Activated CD8-positive, alpha-beta T cell treated with anti-CD3 and anti-CD28 coated beads, Interleukin-2, amount 10 ng/mL, durations not matched to agents 7 days and 5 days (primary cell): ENCODE results near the gene DMRT1. TPM values are rescaled to one million over a fixed set of nuclear protein-coding genes. Genes with fewer than 3 reads are reported as not detected.
A peak's percentile ranks its signal among the peaks of the same experiment; 100 is the strongest.
"Not testable (repeated sequence)": the region's sequence is repeated elsewhere in the genome, so short reads cannot be mapped to it uniquely, and the experiment has no call there.

Experiments used
- ATAC-seq: fragments of 150-1000 bp; cut with Tn5 transposase; one replicate; pipeline ENCODE4 v1.10.0; 2021; ENCODE audit warnings: moderate library complexity
- CTCF ChIA-PET: fragments of 350-600 bp; sonication (Branson Sonifier 250); formaldehyde crosslinking; loops from one replicate; lab custom pipeline; 2021; ENCODE audit warnings: antibody characterized with exemption; lab: Charles Lee
- POLR2A ChIA-PET: fragments of 350-600 bp; sonication (Branson Sonifier 250); formaldehyde crosslinking; loops from one replicate; lab custom pipeline; 2021; ENCODE audit warnings: antibody characterized with exemption; lab: Charles Lee
- DNase-seq: peaks from one replicate; pipeline ENCODE4 v3.0.0-alpha.2; 2020
- H3K27ac Mint-ChIP-seq: one replicate; pipeline ENCODE4 v1.8.0; 2021; ENCODE audit warnings: mild to moderate bottlenecking, mixed read lengths
- H3K27me3 Mint-ChIP-seq: one replicate; pipeline ENCODE4 v1.8.0; 2021; ENCODE audit warnings: low read depth, mixed read lengths
- H3K36me3 Mint-ChIP-seq: one replicate; pipeline ENCODE4 v1.8.0; 2021; ENCODE audit warnings: low read depth, mixed read lengths
- H3K4me1 Mint-ChIP-seq: one replicate; pipeline ENCODE4 v1.8.0; 2021; ENCODE audit warnings: low read depth, mixed read lengths
- H3K4me3 Mint-ChIP-seq: one replicate; pipeline ENCODE4 v1.8.0; 2021; ENCODE audit warnings: mild to moderate bottlenecking, mixed read lengths
- H3K9me3 Mint-ChIP-seq: one replicate; pipeline ENCODE4 v1.8.0; 2022; ENCODE audit warnings: mixed read lengths; ENCODE audit not compliant: insufficient read depth
- total RNA-seq, 2 experiments: library from RNA; stranded (reverse); gene quantifications; one replicate each; pipeline ENCODE4 v1.2.3, GENCODE V29; 2021

DMRT1 gene
- total RNA-seq, 2 experiments from 2014 or later, result not detected

DNA sequence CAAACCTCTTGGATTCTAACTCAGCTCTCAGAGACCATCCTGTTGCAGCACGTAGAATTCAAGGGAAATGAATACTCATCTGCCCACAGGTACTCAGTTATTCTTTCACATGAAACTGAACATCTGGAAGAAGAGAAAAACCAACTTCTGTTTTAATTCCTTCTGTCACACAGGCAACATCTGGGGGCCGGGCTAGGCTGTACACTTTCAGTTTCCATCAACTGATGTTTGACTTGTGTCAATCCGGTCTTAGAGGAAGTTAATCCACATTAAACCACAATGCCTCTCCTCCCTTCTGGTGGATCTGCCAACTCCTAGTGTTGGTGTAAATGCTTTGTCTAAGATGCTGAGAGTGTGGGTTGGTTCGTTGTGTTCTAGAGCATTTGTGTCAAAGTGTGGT, 152.5 kb downstream of the DMRT1 start:
- POLR2A ChIA-PET, result no interaction called here
- peak; percentile 34 for DNase-seq
- Mint-ChIP-seq H3K9me3 (no peaks in the 10 kb centered on the region), H3K27me3 (peaks cover 24% of the 10 kb centered on the region), H3K36me3 (no peaks in the 10 kb centered on the region), H3K4me1 (peaks cover 8% of the 10 kb centered on the region), H3K4me3 (no peak overlapping the region), H3K27ac (no peak overlapping the region)
- ATAC-seq, result no peak
- CTCF ChIA-PET, result interaction anchor here (1.1 to 1.7 kb wide), 3 partner anchors 8 to 15 kb away, joined by 3 to 7 read pairs (median 6); no protein-coding TSS in a partner anchor

DNA sequence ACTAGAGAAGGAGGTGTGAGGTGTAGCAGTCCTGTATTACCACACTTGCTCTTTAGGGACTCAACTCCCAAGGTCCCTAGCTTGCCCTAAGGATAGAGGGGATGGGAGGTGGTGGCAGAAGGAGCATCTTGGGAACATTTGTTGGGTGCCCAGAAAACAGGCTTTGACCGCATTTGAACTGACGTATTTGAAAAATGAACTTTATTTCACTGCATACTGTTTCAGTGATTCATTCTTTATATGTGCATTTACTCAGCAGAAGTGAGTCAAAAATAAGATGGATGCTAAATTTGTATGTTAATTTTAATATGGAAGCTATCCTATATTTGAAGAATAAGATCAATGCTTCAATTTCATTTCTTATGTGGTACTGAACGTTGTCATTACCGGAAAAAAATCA, 153.7 kb downstream of the DMRT1 start:
- H3K9me3 Mint-ChIP-seq, result no peaks in the 10 kb centered on the region
- no peaks in the 10 kb centered on the region for H3K36me3 Mint-ChIP-seq
- DNase-seq (no peak), ATAC-seq (no peak)
- CTCF ChIA-PET, result interaction anchor here (1.1 to 1.9 kb wide), 4 partner anchors 9 to 69 kb away, joined by 3 to 6 read pairs (median 5); no protein-coding TSS in a partner anchor
- POLR2A ChIA-PET, result no interaction called here
- H3K4me3 Mint-ChIP-seq, result no peak overlapping the region
- H3K4me1 Mint-ChIP-seq, result peaks cover 8% of the 10 kb centered on the region
- H3K27ac Mint-ChIP-seq, result no peak overlapping the region
- H3K27me3 Mint-ChIP-seq, result peaks cover 17% of the 10 kb centered on the region

DNA sequence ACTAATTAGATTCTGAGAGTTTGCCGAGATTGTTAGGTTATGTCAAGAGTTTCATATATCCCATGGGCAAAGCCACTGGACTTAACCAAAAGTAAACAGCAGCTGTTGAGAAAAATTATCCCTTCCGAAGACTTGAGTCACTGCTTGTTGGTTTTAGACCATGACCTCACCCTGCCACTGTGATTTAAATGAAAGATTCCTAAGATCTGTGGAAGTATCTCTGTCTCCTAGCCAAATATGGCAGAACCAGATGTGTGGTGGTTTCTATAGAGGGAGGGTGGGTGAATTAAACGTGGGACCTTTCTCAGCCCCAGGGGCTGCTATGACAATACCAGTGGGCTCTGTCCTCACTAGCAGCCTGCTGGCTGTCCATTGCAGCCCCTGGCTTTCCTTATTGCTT, 154.3 kb downstream of the DMRT1 start:
- H3K9me3 Mint-ChIP-seq, result no peaks in the 10 kb centered on the region
- ChIA-PET CTCF (interaction anchor here (1.4 to 2.3 kb wide), 5 partner anchors 9 to 240 kb away, joined by 4 to 12 read pairs (median 6); no protein-coding TSS in a partner anchor), POLR2A (no interaction called here)
- no peak overlapping the region for H3K4me3 Mint-ChIP-seq
- H3K4me1 Mint-ChIP-seq, result peaks cover 8% of the 10 kb centered on the region
- H3K27ac Mint-ChIP-seq, result no peak overlapping the region
- no peak for DNase-seq
- no peak for ATAC-seq
- no peaks in the 10 kb centered on the region for H3K36me3 Mint-ChIP-seq
- peaks cover 15% of the 10 kb centered on the region for H3K27me3 Mint-ChIP-seq

DNA sequence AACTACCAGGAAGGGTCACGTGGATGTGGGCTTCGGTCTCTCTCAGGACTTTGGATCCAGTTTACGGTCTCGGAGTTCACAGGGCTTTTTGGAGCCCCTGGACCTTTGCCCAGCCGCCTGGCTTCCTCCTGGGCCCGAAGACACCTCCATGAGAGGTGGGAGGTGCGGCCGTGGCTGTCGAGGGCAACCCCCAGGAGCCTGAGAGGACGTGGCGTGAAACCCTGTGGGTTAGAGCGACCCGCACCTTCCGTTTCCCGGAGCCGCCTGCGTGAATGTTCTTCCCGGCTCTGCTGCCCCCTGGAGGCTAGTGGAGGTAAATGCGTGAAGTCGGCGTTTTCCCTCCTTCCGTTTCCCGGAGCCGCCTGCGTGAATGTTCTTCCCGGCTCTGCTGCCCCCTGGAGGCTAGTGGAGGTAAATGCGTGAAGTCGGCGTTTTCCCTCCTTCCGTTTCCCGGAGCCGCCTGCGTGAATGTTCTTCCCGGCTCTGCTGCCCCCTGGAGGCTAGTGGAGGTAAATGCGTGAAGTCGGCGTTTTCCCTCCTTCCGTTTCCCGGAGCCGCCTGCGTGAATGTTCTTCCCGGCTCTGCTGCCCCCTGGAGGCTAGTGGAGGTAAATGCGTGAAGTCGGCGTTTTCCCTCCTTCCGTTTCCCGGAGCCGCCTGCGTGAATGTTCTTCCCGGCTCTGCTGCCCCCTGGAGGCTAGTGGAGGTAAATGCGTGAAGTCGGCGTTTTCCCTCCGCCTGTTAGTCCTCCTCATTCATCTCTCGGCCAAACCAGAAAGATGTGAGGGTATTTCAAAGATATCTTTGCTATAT, 157.0 kb downstream of the DMRT1 start:
- H3K36me3 Mint-ChIP-seq, POLR2A ChIA-PET, H3K4me3 Mint-ChIP-seq, H3K27me3 Mint-ChIP-seq, H3K27ac Mint-ChIP-seq, DNase-seq, H3K9me3 Mint-ChIP-seq, H3K4me1 Mint-ChIP-seq, ATAC-seq: not testable (repeated sequence)
- CTCF ChIA-PET, result interaction anchor here (1.0 to 3.0 kb wide), 5 partner anchors 9 to 112 kb away, joined by 3 to 13 read pairs (median 8); no protein-coding TSS in a partner anchor

DNA sequence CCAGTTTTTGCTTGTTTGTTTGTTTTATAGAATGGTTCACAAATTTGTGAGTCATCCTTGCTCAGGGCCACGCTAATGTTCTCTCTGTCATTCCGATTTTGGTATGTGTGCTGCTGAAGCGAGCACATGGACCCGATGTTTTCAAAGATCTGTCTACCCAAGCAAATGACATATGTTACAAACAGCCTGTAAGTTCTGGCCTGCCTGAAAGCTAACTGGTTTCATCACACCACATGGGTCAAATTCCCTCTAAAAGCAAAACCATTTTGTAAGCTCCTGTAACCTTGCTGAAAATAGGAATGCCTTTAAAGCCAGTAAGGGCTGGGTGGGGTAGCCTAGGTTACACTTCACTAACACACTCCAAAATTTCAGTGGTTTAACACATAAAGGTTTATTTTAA, 160.3 kb downstream of the DMRT1 start:
- H3K4me1 Mint-ChIP-seq, result peaks cover 8% of the 10 kb centered on the region
- POLR2A ChIA-PET, result no interaction called here
- no peaks in the 10 kb centered on the region for H3K27me3 Mint-ChIP-seq
- no peak overlapping the region for H3K4me3 Mint-ChIP-seq
- CTCF ChIA-PET, result interaction anchor here (1.0 to 1.1 kb wide), 2 partner anchors 24 to 102 kb away, joined by 3 read pairs; no protein-coding TSS in a partner anchor
- no peaks in the 10 kb centered on the region for H3K9me3 Mint-ChIP-seq
- ATAC-seq (no peak), DNase-seq (no peak)
- H3K36me3 Mint-ChIP-seq, result no peaks in the 10 kb centered on the region
- no peak overlapping the region for H3K27ac Mint-ChIP-seq

DNA sequence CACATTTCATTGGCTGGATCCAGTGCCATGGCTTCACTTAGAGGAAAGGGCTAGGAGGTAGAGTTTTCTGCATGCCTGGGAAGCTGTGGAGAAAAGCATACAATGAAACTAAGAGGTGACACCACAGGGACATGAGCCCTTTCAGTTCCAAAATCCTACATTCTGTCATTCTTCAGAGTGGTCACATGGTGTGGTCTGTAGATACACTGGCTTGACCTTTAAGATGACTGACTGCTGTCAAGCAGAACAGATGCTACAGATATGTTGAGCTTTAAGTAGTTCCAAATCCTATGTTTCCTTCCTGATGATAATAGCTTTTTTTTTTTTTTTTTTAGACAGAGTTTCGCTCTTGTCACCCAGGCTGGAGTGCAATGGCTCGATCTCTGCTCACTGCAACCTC, 161.2 kb downstream of the DMRT1 start:
- H3K9me3 Mint-ChIP-seq, result no peaks in the 10 kb centered on the region
- no peak for ATAC-seq
- ChIA-PET CTCF (interaction anchor here (1.1 to 3.5 kb wide), 2 partner anchors 102 to 108 kb away, joined by 3 to 44 read pairs; no protein-coding TSS in a partner anchor), POLR2A (no interaction called here)
- H3K27ac Mint-ChIP-seq, result no peak overlapping the region
- H3K27me3 Mint-ChIP-seq, result no peaks in the 10 kb centered on the region
- no peak overlapping the region for H3K4me3 Mint-ChIP-seq
- H3K36me3 Mint-ChIP-seq, result no peaks in the 10 kb centered on the region
- H3K4me1 Mint-ChIP-seq, result peaks cover 8% of the 10 kb centered on the region
- no peak for DNase-seq

DNA sequence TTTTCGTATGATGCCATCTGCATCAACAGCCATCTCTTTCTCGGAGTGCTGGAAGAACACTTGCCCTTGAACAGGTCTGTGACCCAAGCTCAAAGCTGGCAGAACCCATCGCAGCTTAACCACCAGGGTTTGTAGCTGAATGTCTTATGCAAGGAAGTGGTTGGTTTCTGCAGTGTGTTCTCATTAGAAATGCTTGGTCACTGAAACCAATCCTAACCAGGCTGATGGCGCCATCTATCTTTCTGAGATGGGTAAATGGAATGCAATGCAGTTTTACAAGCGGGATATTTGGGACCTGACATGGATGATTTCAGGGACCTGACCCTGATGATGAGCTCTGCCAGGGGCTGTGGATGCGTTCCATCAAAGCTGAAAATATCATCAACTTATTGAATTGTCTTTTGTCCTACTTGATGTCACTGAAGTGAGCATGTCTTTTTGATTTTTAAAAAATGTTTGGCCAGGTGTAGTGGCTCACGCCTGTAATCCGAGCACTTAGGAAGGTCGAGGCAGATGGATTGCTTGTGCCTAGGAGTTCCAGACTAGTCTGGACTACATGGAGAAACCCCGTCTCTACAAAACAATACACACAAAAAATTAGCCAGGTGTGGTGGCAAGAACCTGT, 163.7 kb downstream of the DMRT1 start:
- Mint-ChIP-seq H3K27ac (no peak overlapping the region), H3K4me3 (no peak overlapping the region), H3K9me3 (no peaks in the 10 kb centered on the region), H3K36me3 (no peaks in the 10 kb centered on the region), H3K27me3 (peaks cover 6% of the 10 kb centered on the region), H3K4me1 (peaks cover 12% of the 10 kb centered on the region)
- ATAC-seq (peak; percentile 54), DNase-seq (peak; percentile 53)
- POLR2A ChIA-PET, result interaction anchor here (1.0 kb wide), 1 partner anchor 8 kb away, joined by 3 read pairs; no protein-coding TSS in a partner anchor
- CTCF ChIA-PET, result interaction anchor here (0.7 to 3.5 kb wide), 35 partner anchors 8 to 535 kb away, joined by 3 to 44 read pairs (median 4); no protein-coding TSS in a partner anchor

DNA sequence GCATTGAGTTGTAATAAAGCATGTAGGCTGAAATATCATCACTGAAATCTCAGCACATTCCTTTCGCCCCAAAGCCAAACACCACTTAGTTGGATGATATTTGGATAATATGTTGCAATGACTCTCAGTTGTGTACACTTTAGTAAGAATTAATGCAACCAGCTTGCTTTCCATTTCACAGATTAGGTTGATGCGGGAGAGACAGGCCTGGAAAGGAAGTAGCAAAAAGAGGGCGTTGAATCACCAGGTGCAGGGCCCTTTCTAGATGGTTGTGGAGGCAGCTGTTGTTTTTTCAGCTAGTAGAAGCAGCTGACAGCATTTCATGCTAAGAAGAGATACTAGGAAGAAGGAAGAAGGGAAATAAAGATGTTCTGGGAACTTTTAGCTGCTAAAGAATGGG, 165.8 kb downstream of the DMRT1 start:
- H3K4me1 Mint-ChIP-seq, result peaks cover 14% of the 10 kb centered on the region
- no peaks in the 10 kb centered on the region for H3K9me3 Mint-ChIP-seq
- POLR2A ChIA-PET, result no interaction called here
- H3K36me3 Mint-ChIP-seq, result no peaks in the 10 kb centered on the region
- ATAC-seq (no peak), DNase-seq (no peak)
- H3K4me3 Mint-ChIP-seq, result no peak overlapping the region
- H3K27me3 Mint-ChIP-seq, result peaks cover 6% of the 10 kb centered on the region
- no peak overlapping the region for H3K27ac Mint-ChIP-seq
- CTCF ChIA-PET, result interaction anchor here (1.2 kb wide), 1 partner anchor 113 kb away, joined by 3 read pairs; no protein-coding TSS in a partner anchor

DNA sequence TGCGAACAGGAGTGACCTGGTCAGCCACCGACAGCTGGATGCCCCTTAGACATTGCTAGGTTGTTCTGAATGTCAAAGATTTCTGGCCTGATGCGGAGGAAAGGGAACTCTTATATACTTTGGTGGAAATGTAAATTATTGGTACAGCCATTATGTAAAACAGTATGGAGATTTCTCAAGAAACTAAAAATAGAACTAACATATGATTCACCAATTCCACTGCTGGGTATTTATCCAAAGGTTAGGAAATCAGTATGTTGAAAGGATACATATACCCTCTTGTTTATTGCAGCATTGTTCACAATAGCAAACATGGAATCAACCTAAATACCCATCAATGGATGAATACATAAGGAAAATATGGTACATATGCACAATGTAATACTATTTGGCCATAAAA, 166.7 kb downstream of the DMRT1 start:
- no peaks in the 10 kb centered on the region for H3K9me3 Mint-ChIP-seq
- H3K27ac Mint-ChIP-seq, result no peak overlapping the region
- H3K4me3 Mint-ChIP-seq, result no peak overlapping the region
- H3K36me3 Mint-ChIP-seq, result no peaks in the 10 kb centered on the region
- CTCF ChIA-PET, result interaction anchor here (0.8 to 3.4 kb wide), 12 partner anchors 8 to 249 kb away, joined by 3 to 52 read pairs (median 7); no protein-coding TSS in a partner anchor
- H3K4me1 Mint-ChIP-seq, result peaks cover 14% of the 10 kb centered on the region
- H3K27me3 Mint-ChIP-seq, result peaks cover 10% of the 10 kb centered on the region
- no peak for ATAC-seq
- POLR2A ChIA-PET, result no interaction called here
- DNase-seq, result no peak

DNA sequence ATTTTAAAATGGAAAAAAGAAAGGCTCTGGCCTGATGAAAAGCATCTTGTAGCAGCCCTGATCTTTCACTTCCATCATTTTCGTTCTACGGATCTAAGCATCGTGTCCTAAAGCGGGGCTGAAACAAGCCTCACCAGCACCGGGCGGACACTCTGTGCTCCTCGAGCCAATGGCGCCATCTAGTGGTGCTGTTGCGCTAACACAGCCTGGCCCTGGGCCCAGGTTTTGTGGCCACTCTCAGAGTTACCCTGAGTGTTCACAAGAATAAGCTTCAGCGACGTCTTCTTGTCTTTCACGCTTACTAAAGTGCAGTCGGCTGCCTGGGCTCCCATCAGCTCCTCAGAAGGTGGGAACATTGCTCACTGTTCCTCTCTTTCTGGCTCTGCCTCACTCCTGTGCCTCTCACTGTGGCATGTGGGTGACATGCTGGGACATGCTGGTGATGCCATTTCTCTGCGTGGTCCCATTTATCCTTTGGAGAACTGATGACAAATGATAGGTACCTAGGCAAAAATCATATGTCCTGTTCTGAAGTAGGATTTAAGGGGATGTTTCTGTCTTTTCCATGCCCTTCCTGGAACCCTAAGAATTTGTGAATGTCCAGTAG, 167.7 kb downstream of the DMRT1 start:
- ChIA-PET POLR2A (no interaction called here), CTCF (interaction anchor here (0.6 to 3.4 kb wide), 35 partner anchors 9 to 549 kb away, joined by 3 to 52 read pairs (median 4); no protein-coding TSS in a partner anchor)
- peaks cover 14% of the 10 kb centered on the region for H3K4me1 Mint-ChIP-seq
- peaks cover 10% of the 10 kb centered on the region for H3K27me3 Mint-ChIP-seq
- H3K27ac Mint-ChIP-seq, result no peak overlapping the region
- H3K9me3 Mint-ChIP-seq, result no peaks in the 10 kb centered on the region
- no peak overlapping the region for H3K4me3 Mint-ChIP-seq
- ATAC-seq (peak; percentile 94), DNase-seq (peak; percentile 82)
- H3K36me3 Mint-ChIP-seq, result no peaks in the 10 kb centered on the region

DNA sequence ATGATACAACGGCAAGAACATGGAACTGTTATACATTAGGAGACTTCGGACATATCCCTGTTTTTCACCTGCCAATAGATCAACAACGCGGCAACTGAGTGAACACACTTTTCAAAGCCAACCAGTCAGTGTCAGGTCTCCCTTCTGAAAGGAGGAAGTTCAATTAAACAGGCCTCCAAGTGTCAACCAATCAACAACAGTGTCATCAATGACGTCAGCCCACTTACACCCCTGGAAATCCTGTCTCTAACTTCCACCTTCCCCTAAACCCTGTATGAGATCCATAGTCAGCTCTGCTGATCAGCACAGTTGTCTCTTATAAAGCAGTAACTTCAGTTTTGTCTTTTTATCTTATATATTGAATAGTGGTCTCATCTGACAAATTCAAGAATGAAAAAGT, 171.5 kb downstream of the DMRT1 start:
- Mint-ChIP-seq H3K27ac (no peak overlapping the region), H3K9me3 (no peaks in the 10 kb centered on the region), H3K27me3 (peaks cover 15% of the 10 kb centered on the region), H3K36me3 (no peaks in the 10 kb centered on the region), H3K4me1 (peaks cover 6% of the 10 kb centered on the region), H3K4me3 (no peak overlapping the region)
- ATAC-seq (no peak), DNase-seq (no peak)
- POLR2A ChIA-PET, result no interaction called here
- CTCF ChIA-PET, result no interaction called here
